MM.1S (cell line): ENCODE measurements around the gene ZNF764.
"Not testable (repeated sequence)": the region's sequence is repeated elsewhere in the genome, so short reads cannot be mapped to it uniquely, and the experiment has no call there.

ENCODE experiments used
- DNase-seq: peaks from one replicate; pipeline ENCODE4 v3.0.0-alpha.2; 2015
- H2AFZ ChIP-seq: fragments of 300-600 bp; sonication (generic); 2 replicates; pipeline ENCODE4 v1.6.0; 2016; ENCODE audit warnings: antibody characterized with exemption, low read length
- H3F3A ChIP-seq: fragments of 300-600 bp; sonication (generic); 2 replicates; pipeline ENCODE4 v1.6.1; 2016; ENCODE audit warnings: mild to moderate bottlenecking, antibody characterized with exemption, low read length, moderate library complexity, mixed read lengths; ENCODE audit not compliant: insufficient read depth
- H3K27ac ChIP-seq: fragments of 300-600 bp; sonication (generic); 2 replicates; pipeline ENCODE4 v1.5.1; 2016; ENCODE audit warnings: mild to moderate bottlenecking, low read length
- H3K27me3 ChIP-seq: fragments of 300-600 bp; sonication (generic); replicated peaks from 2 replicates; pipeline ENCODE4 v1.6.0; 2016; ENCODE audit warnings: low read length; ENCODE audit not compliant: insufficient read depth
- H3K36me3 ChIP-seq: fragments of 300-600 bp; sonication (generic); replicated peaks from 2 replicates; pipeline ENCODE4 v1.6.1; 2016; ENCODE audit warnings: mild to moderate bottlenecking, low read length, mixed read lengths; ENCODE audit not compliant: insufficient read depth
- H3K4me1 ChIP-seq: fragments of 300-600 bp; sonication (generic); 2 replicates; pipeline ENCODE4 v1.6.1; 2016; ENCODE audit warnings: low read length, mixed read lengths
- H3K4me2 ChIP-seq: fragments of 300-600 bp; sonication (generic); 2 replicates; pipeline ENCODE4 v1.6.0; 2016; ENCODE audit warnings: low read depth, low read length
- H3K4me3 ChIP-seq: fragments of 300-600 bp; sonication (generic); 2 replicates; pipeline ENCODE4 v1.5.1; 2016; ENCODE audit warnings: low read length, mixed read lengths
- H3K79me2 ChIP-seq: fragments of 300-600 bp; sonication (generic); 2 replicates; pipeline ENCODE4 v1.6.1; 2016; ENCODE audit warnings: mixed run types, low read length, mixed read lengths
- H3K9ac ChIP-seq: fragments of 300-600 bp; sonication (generic); 2 replicates; pipeline ENCODE4 v1.6.1; 2016; ENCODE audit warnings: low read length, mixed read lengths
- H3K9me2 ChIP-seq: fragments of 300-600 bp; sonication (generic); replicated peaks from 2 replicates; pipeline ENCODE4 v1.6.1; 2016; ENCODE audit warnings: mild to moderate bottlenecking, low read length, mixed read lengths; ENCODE audit not compliant: insufficient read depth
- H3K9me3 ChIP-seq: fragments of 300-600 bp; sonication (generic); replicated peaks from 2 replicates; pipeline ENCODE4 v1.6.1; 2016; ENCODE audit warnings: mild to moderate bottlenecking, low read length, mixed read lengths; ENCODE audit not compliant: insufficient read depth
- H4K20me1 ChIP-seq: fragments of 300-600 bp; sonication (generic); 2 replicates; pipeline ENCODE4 v1.6.1; 2016; ENCODE audit warnings: mild to moderate bottlenecking, low read length, moderate library complexity, mixed read lengths; ENCODE audit not compliant: insufficient read depth
- CTCF ChIP-seq: fragments of 300-600 bp; sonication (generic); IDR thresholded peaks from 2 replicates; pipeline ENCODE4 v1.5.1; 2016; ENCODE audit warnings: antibody characterized with exemption, low read length, mixed read lengths
- EZH2 ChIP-seq: fragments of 300-600 bp; sonication (generic); optimal IDR thresholded peaks from 2 replicates; pipeline ENCODE3; 2017; ENCODE audit warnings: low read depth, mild to moderate bottlenecking, antibody characterized with exemption, low read length, mixed read lengths
- EZH2phosphoT487 ChIP-seq: fragments of 300-600 bp; sonication (generic); IDR thresholded peaks from 2 replicates; pipeline ENCODE4 v1.6.1; 2018; ENCODE audit warnings: antibody characterized with exemption, low read length

The ZNF764 gene

GRCh38 chr16:30546115-30546514 lies 12.1 kb downstream of the ZNF764 start:
- H3K79me2 ChIP-seq: no peaks in the 10 kb centered on the region
- DNase-seq: no peak
- no peaks in the 10 kb centered on the region for H3K9me3 ChIP-seq
- no peak overlapping the region for H3K4me2 ChIP-seq
- H3K27me3 ChIP-seq: no peaks in the 10 kb centered on the region
- no peaks in the 10 kb centered on the region for H3K36me3 ChIP-seq
- no peak overlapping the region for H2AFZ ChIP-seq
- H3K4me3 ChIP-seq: no peak overlapping the region
- no peak overlapping the region for H3K9ac ChIP-seq
- no peaks in the 10 kb centered on the region for H3K4me1 ChIP-seq
- no peaks in the 10 kb centered on the region for H3F3A ChIP-seq
- H3K9me2 ChIP-seq: no peaks in the 10 kb centered on the region
- H3K27ac ChIP-seq: no peak overlapping the region
- no peaks in the 10 kb centered on the region for H4K20me1 ChIP-seq
- no peak for TF ChIP-seq EZH2phosphoT487
- TF ChIP-seq EZH2: no peak
- TF ChIP-seq CTCF: no peak

DNA sequence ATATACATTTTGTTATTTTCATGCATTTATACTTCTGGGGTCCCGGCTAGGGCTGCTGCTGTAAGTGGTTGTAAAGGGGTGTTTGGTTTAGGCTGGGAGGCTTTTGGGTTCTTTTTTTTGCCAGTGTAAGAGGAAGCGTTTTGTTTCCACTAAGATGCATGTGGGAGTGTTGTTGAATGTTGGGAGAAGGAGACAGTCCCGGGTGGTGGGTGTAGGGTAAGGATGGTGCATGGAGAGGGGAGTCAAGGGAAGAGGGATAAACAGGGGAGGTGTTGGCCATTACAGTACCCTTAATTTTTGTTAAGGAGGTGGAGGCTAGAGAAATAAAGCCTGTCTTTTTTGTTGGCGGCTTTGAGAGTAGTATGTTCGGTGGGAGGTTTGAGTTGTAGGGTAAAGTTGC lies 15.1 kb downstream of the ZNF764 start:
- no peaks in the 10 kb centered on the region for H3K27me3 ChIP-seq
- no peak for TF ChIP-seq EZH2phosphoT487
- no peak for TF ChIP-seq CTCF
- H3K4me2 ChIP-seq: no peak overlapping the region

GRCh38 chr16:30541502-30542329 lies 16.5 kb downstream of the ZNF764 start:
- no peak for TF ChIP-seq EZH2
- no peak for TF ChIP-seq EZH2phosphoT487
- TF ChIP-seq CTCF: no peak
- no peak for DNase-seq
- Histone ChIP-seq H3K9ac (no peak overlapping the region), H3K4me3 (no peak overlapping the region), H2AFZ (no peak overlapping the region), H3K36me3 (no peaks in the 10 kb centered on the region), H3K79me2 (no peaks in the 10 kb centered on the region), H3F3A (no peaks in the 10 kb centered on the region), H3K27ac (no peak overlapping the region), H3K4me2 (no peak overlapping the region), H3K9me2 (no peaks in the 10 kb centered on the region), H4K20me1 (no peaks in the 10 kb centered on the region), H3K9me3 (no peaks in the 10 kb centered on the region), H3K4me1 (no peaks in the 10 kb centered on the region), H3K27me3 (no peaks in the 10 kb centered on the region)

More for the DNA sequence above, 15.1 kb downstream of the ZNF764 start:
- H3K27ac ChIP-seq: no peak overlapping the region
- H3K79me2 ChIP-seq: no peaks in the 10 kb centered on the region
- DNase-seq: no peak
- H3K4me1 ChIP-seq: no peaks in the 10 kb centered on the region
- no peak overlapping the region for H2AFZ ChIP-seq
- no peak overlapping the region for H3K4me3 ChIP-seq
- no peak overlapping the region for H3K9ac ChIP-seq
- H4K20me1 ChIP-seq: no peaks in the 10 kb centered on the region
- no peaks in the 10 kb centered on the region for H3F3A ChIP-seq
- H3K9me3 ChIP-seq: no peaks in the 10 kb centered on the region
- no peaks in the 10 kb centered on the region for H3K36me3 ChIP-seq
- no peaks in the 10 kb centered on the region for H3K9me2 ChIP-seq

GRCh38 chr16:30540916-30541464 lies 17.2 kb downstream of the ZNF764 start:
- H3K4me2 ChIP-seq, H3K36me3 ChIP-seq, H3K27ac ChIP-seq, H3K27me3 ChIP-seq, H3K9me3 ChIP-seq, H3K9ac ChIP-seq, H3K79me2 ChIP-seq, H3K4me1 ChIP-seq, DNase-seq, H3K4me3 ChIP-seq, H2AFZ ChIP-seq, H4K20me1 ChIP-seq, H3F3A ChIP-seq, H3K9me2 ChIP-seq: not testable (repeated sequence)

DNA sequence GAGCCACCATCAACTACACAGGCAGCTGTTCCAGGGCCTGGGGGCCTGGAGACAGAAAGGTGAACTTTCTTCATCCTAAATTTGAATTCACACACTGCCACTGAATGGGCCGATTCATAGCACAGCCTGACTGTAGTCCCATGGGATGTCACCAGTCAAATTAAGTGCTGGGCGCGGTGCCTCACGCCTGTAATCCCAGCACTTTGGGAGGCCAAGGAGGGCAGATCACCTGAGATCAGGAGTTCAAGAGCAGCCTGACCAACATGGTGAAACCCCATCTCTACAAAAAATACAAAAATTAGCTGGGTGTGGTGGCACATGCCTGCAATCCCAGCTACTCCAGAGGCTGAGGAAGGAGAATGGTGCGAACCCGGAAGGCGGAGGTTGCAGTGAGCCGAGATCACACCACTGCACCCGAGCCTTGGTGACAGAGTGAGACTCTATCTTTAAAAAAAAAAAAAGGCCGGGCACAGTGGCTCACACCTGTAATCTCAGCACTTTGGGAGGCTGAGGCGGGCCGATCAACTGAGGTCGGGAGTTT lies 18.1 kb downstream of the ZNF764 start:
- H3K4me2 ChIP-seq, DNase-seq, H2AFZ ChIP-seq, H3K9ac ChIP-seq, H3K27ac ChIP-seq, H3K4me3 ChIP-seq, H3K27me3 ChIP-seq, H4K20me1 ChIP-seq, H3K9me3 ChIP-seq, H3K36me3 ChIP-seq, H3K4me1 ChIP-seq, H3K9me2 ChIP-seq, H3F3A ChIP-seq: not testable (repeated sequence)
- H3K79me2 ChIP-seq: peaks cover 10% of the 10 kb centered on the region
